GM21529 (cell line): ENCODE measurements around the gene HDHD3.

ENCODE experiments used
- ATAC-seq: cut with Tn5 transposase; IDR thresholded peaks from one replicate; pipeline ENCODE4 v1.9.1; 2021; ENCODE audit not compliant: unreplicated experiment

HDHD3 gene

DNA sequence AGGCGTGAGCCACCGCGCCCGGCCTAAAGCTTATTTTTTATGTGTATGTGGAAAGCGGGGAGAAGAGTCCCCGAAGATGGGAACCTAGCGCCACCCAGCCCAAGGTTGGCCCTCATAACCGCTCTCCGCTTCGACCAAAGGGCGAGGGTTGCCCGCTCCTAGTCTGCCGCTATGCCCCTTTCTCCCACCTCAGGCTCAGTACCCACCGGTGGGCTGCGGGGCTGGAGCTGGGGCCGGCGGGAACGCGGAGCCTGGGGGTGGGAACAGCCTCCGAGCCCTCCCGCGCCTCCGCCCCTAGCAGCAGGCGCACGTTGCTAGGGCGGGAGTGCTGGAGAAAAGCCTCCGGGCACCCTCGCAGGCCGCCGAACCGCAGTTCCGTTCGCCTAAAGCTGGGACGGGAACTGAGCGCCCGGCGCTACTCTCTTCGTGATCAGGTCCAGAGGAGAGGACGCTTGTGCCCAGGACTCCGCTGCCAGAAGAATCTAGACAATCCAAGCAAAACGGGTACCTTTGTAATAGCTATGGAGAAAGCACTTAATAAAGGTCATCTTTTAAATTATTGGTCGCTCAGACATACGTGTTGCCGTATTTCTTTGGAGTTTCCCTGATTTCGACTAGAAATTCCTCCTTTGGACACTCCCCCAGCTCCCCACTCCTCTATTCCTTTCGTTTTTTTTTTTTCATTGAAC is 36.6 kb downstream of the HDHD3 start, which contains the start of gene WDR31:
WDR31 (minus strand) TSS at position 265 of the 689 bp plus-strand sequence. CDS start 8,253 bp downstream, outside the sequence.
- peak; percentile 98 for ATAC-seq

GRCh38 chr9:113337714-113338113 is 39.1 kb downstream of the HDHD3 start:
- ATAC-seq: no peak

DNA sequence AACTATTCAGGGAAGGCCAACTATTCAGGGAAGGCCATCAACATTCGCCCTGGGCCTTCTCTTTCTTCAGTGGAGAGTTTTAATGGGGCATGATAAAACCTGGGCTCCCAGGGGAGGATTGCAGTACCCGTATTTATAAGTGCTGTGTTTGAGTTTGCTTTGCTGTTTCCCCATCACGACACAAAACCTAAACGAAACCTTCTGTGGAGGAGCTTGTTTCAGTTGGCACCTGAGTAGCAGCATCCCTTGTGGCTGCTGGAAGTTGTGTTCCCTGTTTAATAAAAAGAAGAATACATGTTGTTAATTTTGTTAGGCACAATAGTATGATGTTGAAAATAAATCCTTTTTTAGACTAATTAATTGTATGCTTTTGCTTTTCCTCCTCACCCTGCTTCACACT is 45.0 kb downstream of the HDHD3 start:
- no peak for ATAC-seq

GRCh38 chr9:113328045-113328782 is 48.6 kb downstream of the HDHD3 start:
- ATAC-seq: no peak

- no peak for ATAC-seq
These were observed 50.6 kb downstream of the HDHD3 start for GRCh38 chr9:113326230-113326629.
